22Rv1 (cell line): ENCODE results near the gene FAF1.

Source experiments
- H3K27ac ChIP-seq: fragments of 450-650 bp; 2 replicates; pipeline ENCODE4 v1.5.1; 2017
- CTCF ChIP-seq: fragments of 450-650 bp; IDR thresholded peaks from 2 replicates; pipeline ENCODE4 v1.5.1; 2017; ENCODE audit warnings: mild to moderate bottlenecking
- ZFX ChIP-seq: fragments of 450-650 bp; IDR thresholded peaks from 2 replicates; pipeline ENCODE4 v1.6.1; 2017; ENCODE audit warnings: antibody characterized with exemption, borderline replicate concordance

FAF1 gene

GRCh38 chr1:50645139-50645538, 314.9 kb downstream of the FAF1 start:
- TF ChIP-seq CTCF (no peak), ZFX (no peak)
- H3K27ac ChIP-seq, result peak overlapping the region; percentile 58

- peak overlapping the region; percentile 58 for H3K27ac ChIP-seq
- TF ChIP-seq CTCF, result no peak
- TF ChIP-seq ZFX, result no peak
Observed at GRCh38 chr1:50644447-50645105, 315.5 kb downstream of the FAF1 start.

GRCh38 chr1:50637460-50637859, 322.6 kb downstream of the FAF1 start:
- no peak overlapping the region for H3K27ac ChIP-seq
- TF ChIP-seq CTCF (no peak), ZFX (no peak)

GRCh38 chr1:50634251-50634650, 325.8 kb downstream of the FAF1 start:
- H3K27ac ChIP-seq, result peak overlapping the region; percentile 35
- TF ChIP-seq CTCF, result no peak
- TF ChIP-seq ZFX, result no peak

- TF ChIP-seq ZFX (no peak), CTCF (no peak)
Observed at GRCh38 chr1:50633465-50633864, 326.6 kb downstream of the FAF1 start.

GRCh38 chr1:50631161-50631560, 328.9 kb downstream of the FAF1 start:
- TF ChIP-seq CTCF (no peak), ZFX (no peak)
- no peak overlapping the region for H3K27ac ChIP-seq

More at GRCh38 chr1:50633465-50633864, 326.6 kb downstream of the FAF1 start:
- peak overlapping the region; percentile 35 for H3K27ac ChIP-seq

GRCh38 chr1:50622259-50622658, 337.8 kb downstream of the FAF1 start:
- no peak overlapping the region for H3K27ac ChIP-seq
- TF ChIP-seq CTCF, result no peak
- no peak for TF ChIP-seq ZFX
